SK-N-SH (cell line): ENCODE data around the gene KCNJ2. TPM values are rescaled to one million over a fixed set of nuclear protein-coding genes. Genes with fewer than 3 reads are reported as not detected.

ENCODE experiments used
- CTCF ChIA-PET: fragments of 300-600, 350-600 bp; formaldehyde crosslinking; extraction: SDS; loops from one replicate; lab custom pipeline; 2021; lab: Yijun Ruan, JAX
- POLR2A ChIA-PET: fragments of 350-600 bp; sonication (Branson Sonifier 250); formaldehyde crosslinking; extraction: SDS; loops from one replicate; lab custom pipeline; 2020; ENCODE audit warnings: antibody characterized with exemption, inconsistent platforms; lab: Yijun Ruan, JAX
- DNase-seq: peaks from one replicate; pipeline ENCODE4 v3.0.0; 2012
- H2AFZ ChIP-seq: fragments of 200-600 bp; sonication (generic); 2 replicates; pipeline ENCODE4 v1.8.1; 2016; ENCODE audit warnings: antibody characterized with exemption, mild to moderate bottlenecking, low read depth
- H3F3A ChIP-seq: fragments of 200-600 bp; sonication (generic); replicated peaks from 2 replicates; pipeline ENCODE3; 2016; ENCODE audit warnings: antibody characterized with exemption, mild to moderate bottlenecking; ENCODE audit not compliant: insufficient read depth
- H3K27ac ChIP-seq, 2 experiments: fragments of 200-500 bp in 1 of 2; fragments of 200-600 bp in 1 of 2; sonication (Bioruptor generic) in 1 of 2; sonication (generic), shearing (Covaris generic) in 1 of 2; 2 replicates each; pipeline versions ENCODE4 v1.5.1 to v1.6.1; 2014 to 2016; ENCODE audit warnings: low read depth in 2 of 2, inconsistent platforms in 1 of 2, low read length in 1 of 2, mild to moderate bottlenecking in 1 of 2, mixed read lengths in 1 of 2
- H3K27me3 ChIP-seq: fragments of 200-600 bp; sonication (generic), shearing (Covaris generic); 2 replicates; pipeline ENCODE4 v1.6.1; 2016; ENCODE audit warnings: mixed run types; ENCODE audit not compliant: insufficient read depth
- H3K36me3 ChIP-seq, 2 experiments: fragments of 200-500 bp in 1 of 2; fragments of 200-600 bp in 1 of 2; sonication (Bioruptor generic) in 1 of 2; sonication (generic) in 1 of 2; replicated peaks in 1 of 2; 2 replicates each; pipeline versions ENCODE3 to v1.5.1; 2014 to 2016; ENCODE audit warnings: low read length in 1 of 2, mild to moderate bottlenecking in 1 of 2; ENCODE audit not compliant: insufficient read depth in 2 of 2, control insufficient read depth in 1 of 2
- H3K4me1 ChIP-seq, 2 experiments: fragments of 200-500 bp in 1 of 2; fragments of 200-600 bp in 1 of 2; sonication (Bioruptor generic) in 1 of 2; sonication (generic), shearing (Covaris generic) in 1 of 2; 2 replicates each; pipeline versions ENCODE4 v1.5.1 to v1.6.1; 2014 to 2016; ENCODE audit warnings: low read depth in 1 of 2, low read length in 1 of 2, mixed run types in 1 of 2; ENCODE audit not compliant: insufficient read depth in 2 of 2, control insufficient read depth in 1 of 2
- H3K4me2 ChIP-seq: fragments of 200-600 bp; sonication (generic), shearing (Covaris generic); 2 replicates; pipeline ENCODE4 v1.6.1; 2017; ENCODE audit warnings: mixed run types
- H3K4me3 ChIP-seq, 2 experiments: fragments of 200-500 bp in 1 of 2; fragments of 200-600 bp in 1 of 2; sonication (Bioruptor generic) in 1 of 2; sonication (generic), shearing (Covaris generic) in 1 of 2; 2 replicates each; pipeline versions ENCODE4 v1.5.1 to v1.8.1; 2014 to 2016; ENCODE audit warnings: low read depth in 2 of 2, inconsistent platforms in 1 of 2, low read length in 1 of 2, mild to moderate bottlenecking in 1 of 2, mixed read lengths in 1 of 2, moderate library complexity in 1 of 2
- H3K79me2 ChIP-seq: fragments of 200-600 bp; sonication (generic); 2 replicates; pipeline ENCODE4 v1.8.1; 2017; ENCODE audit warnings: mild to moderate bottlenecking; ENCODE audit not compliant: insufficient read depth
- H3K9ac ChIP-seq: fragments of 200-600 bp; sonication (generic); 2 replicates; pipeline ENCODE4 v1.6.1; 2017; ENCODE audit warnings: mixed run types
- H3K9me2 ChIP-seq: fragments of 200-600 bp; sonication (generic); 2 replicates; pipeline ENCODE4 v1.6.1; 2017; ENCODE audit warnings: mixed run types
- H3K9me3 ChIP-seq: fragments of 200-600 bp; sonication (generic); 2 replicates; pipeline ENCODE4 v1.6.1; 2017; ENCODE audit warnings: mixed run types, mild to moderate bottlenecking, moderate library complexity
- H4K20me1 ChIP-seq: fragments of 200-600 bp; sonication (generic); 2 replicates; pipeline ENCODE4 v1.6.1; 2017; ENCODE audit warnings: mild to moderate bottlenecking, mixed run types; ENCODE audit not compliant: insufficient read depth
- FOXJ3 ChIP-seq: sonication (generic); formaldehyde crosslinking; IDR thresholded peaks from 2 replicates; pipeline ENCODE4 v1.5.1; 2020; ENCODE audit warnings: mild to moderate bottlenecking, missing genetic modification reagents
- FOXM1 ChIP-seq: IDR thresholded peaks from 2 replicates; pipeline ENCODE4 v1.4.0; 2012; ENCODE audit warnings: low read depth, mild to moderate bottlenecking
- GABPA ChIP-seq: IDR thresholded peaks from 2 replicates; pipeline ENCODE4 v1.4.0; 2012; ENCODE audit warnings: low read depth, mild to moderate bottlenecking
- GATA2 ChIP-seq: sonication (generic); formaldehyde crosslinking; IDR thresholded peaks from 2 replicates; pipeline ENCODE4 v1.5.0; 2020; ENCODE audit warnings: mild to moderate bottlenecking, missing genetic modification reagents
- MEF2A ChIP-seq: IDR thresholded peaks from 2 replicates; pipeline ENCODE4 v1.4.0; 2012; ENCODE audit warnings: low read depth, borderline replicate concordance
- MXI1 ChIP-seq: IDR thresholded peaks from 2 replicates; pipeline ENCODE4 v1.6.1; 2012; ENCODE audit warnings: mild to moderate bottlenecking, low read depth, low read length, improper control_type of control experiment
- NRF1 ChIP-seq: IDR thresholded peaks from 2 replicates; pipeline ENCODE4 v1.6.1; 2012; ENCODE audit warnings: low read depth, mild to moderate bottlenecking, low read length
- RAD21 ChIP-seq: IDR thresholded peaks from 2 replicates; pipeline ENCODE4 v1.6.1; 2012; ENCODE audit warnings: mild to moderate bottlenecking, low read length
- RFX5 ChIP-seq: IDR thresholded peaks from 2 replicates; pipeline ENCODE4 v1.6.1; 2012; ENCODE audit warnings: mild to moderate bottlenecking, improper control_type of control experiment, low read length
- RXRA ChIP-seq: IDR thresholded peaks from 2 replicates; pipeline ENCODE4 v1.4.0; 2012; ENCODE audit warnings: low read depth, mild to moderate bottlenecking, borderline replicate concordance
- SMC3 ChIP-seq: IDR thresholded peaks from 2 replicates; pipeline ENCODE4 v1.6.1; 2012; ENCODE audit warnings: low read depth, low read length, improper control_type of control experiment
- TAF1 ChIP-seq: IDR thresholded peaks from 2 replicates; pipeline ENCODE4 v1.6.1; 2012; ENCODE audit warnings: low read depth, mild to moderate bottlenecking, low read length, moderate library complexity, borderline replicate concordance
- TCF12 ChIP-seq: IDR thresholded peaks from 2 replicates; pipeline ENCODE4 v1.4.0; 2012
- TEAD4 ChIP-seq: IDR thresholded peaks from 2 replicates; pipeline ENCODE4 v1.4.0; 2012; ENCODE audit warnings: mild to moderate bottlenecking, borderline replicate concordance; ENCODE audit not compliant: insufficient read depth
- YY1 ChIP-seq: IDR thresholded peaks from 2 replicates; pipeline ENCODE4 v1.4.0; 2012; ENCODE audit warnings: low read depth, mild to moderate bottlenecking
- WGBS: methylation state at CpG from one replicate; pipeline ENCODE4 v1.1.6; 2017; ENCODE audit warnings: low lambda C conversion rate; 5-methylcytosine and 5-hydroxymethylcytosine counted together
- polyA plus RNA-seq, 3 experiments: library from polyadenylated mRNA; depleted of rRNA; stranded (reverse); fragments of >200 nt; gene quantifications; 2 replicates each; pipeline ENCODE4 v1.2.3, GENCODE V29; 2012
- TF ChIP-seq, protein P1 (sequence below): fragments of 150-350 bp; IDR thresholded peaks from 2 replicates; pipeline ENCODE4 v1.6.1; 2016; ENCODE audit warnings: mild to moderate bottlenecking, low read depth, low read length
- TF ChIP-seq, protein P2 (sequence below): fragments of 200-600 bp; sonication (generic); IDR thresholded peaks from 2 replicates; pipeline ENCODE4 v1.6.1; 2017; ENCODE audit warnings: antibody characterized with exemption, mild to moderate bottlenecking, moderate library complexity
- TF ChIP-seq, protein P3 (sequence below): IDR thresholded peaks from 2 replicates; pipeline ENCODE4 v1.6.1; 2012; ENCODE audit warnings: mild to moderate bottlenecking, low read depth, low read length, moderate library complexity
- TF ChIP-seq, protein P4 (sequence below): IDR thresholded peaks from 2 replicates; pipeline ENCODE4 v1.4.0; 2012; ENCODE audit warnings: low read depth

The KCNJ2 gene
- polyA plus RNA-seq, 1 of the 3 experiments (the other 2 are of a cell fraction) = 0.21 TPM

DNA sequence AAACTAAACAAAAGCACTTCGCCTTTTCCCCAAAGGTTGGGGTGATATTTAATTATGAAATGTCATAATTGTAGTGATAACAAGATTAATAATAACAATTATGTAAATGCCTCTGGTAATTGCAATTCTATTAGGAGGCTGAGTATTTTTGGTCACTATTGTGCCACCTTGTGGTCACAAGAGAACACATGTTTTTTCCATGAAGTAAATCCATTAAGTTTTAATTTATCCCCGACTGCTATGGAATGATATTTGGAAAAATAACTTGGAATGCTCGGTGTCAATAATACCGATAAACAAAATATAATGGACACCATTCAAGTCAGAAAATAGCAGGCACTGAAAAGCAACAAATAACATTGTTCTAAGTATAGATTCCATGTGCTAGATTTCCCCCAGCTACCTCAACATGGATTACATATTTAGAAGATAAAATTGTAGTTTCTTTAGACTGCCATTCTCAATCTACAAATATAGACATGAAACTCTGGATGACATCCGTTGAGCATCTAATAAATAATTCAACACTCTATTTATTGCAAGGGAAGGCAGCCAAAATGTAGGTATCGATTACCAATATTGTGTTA is 25.0 kb upstream of the KCNJ2 start:
- Histone ChIP-seq H3F3A (peaks cover 3% of the 10 kb centered on the region), H3K4me1 (peaks cover 0 to 3% of the 10 kb centered on the region in 2 experiments; a peak in 2 of 4 replicates), H3K9ac (no peak overlapping the region), H4K20me1 (no peaks in the 10 kb centered on the region), H3K9me2 (no peaks in the 10 kb centered on the region), H3K9me3 (no peaks in the 10 kb centered on the region), H3K27me3 (no peaks in the 10 kb centered on the region), H3K4me2 (no peak overlapping the region), H2AFZ (no peak overlapping the region), H3K79me2 (no peaks in the 10 kb centered on the region), H3K36me3 (no peaks in the 10 kb centered on the region), H3K27ac (no peak overlapping the region), H3K4me3 (no peak overlapping the region; a peak in 1 of 4 replicates)
- TF ChIP-seq, protein P1, sequence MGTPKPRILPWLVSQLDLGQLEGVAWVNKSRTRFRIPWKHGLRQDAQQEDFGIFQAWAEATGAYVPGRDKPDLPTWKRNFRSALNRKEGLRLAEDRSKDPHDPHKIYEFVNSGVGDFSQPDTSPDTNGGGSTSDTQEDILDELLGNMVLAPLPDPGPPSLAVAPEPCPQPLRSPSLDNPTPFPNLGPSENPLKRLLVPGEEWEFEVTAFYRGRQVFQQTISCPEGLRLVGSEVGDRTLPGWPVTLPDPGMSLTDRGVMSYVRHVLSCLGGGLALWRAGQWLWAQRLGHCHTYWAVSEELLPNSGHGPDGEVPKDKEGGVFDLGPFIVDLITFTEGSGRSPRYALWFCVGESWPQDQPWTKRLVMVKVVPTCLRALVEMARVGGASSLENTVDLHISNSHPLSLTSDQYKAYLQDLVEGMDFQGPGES = no peak
- peak; percentile 84 for TF ChIP-seq SMC3
- no peak for TF ChIP-seq TAF1
- TF ChIP-seq RAD21 = peak; percentile 83
- TF ChIP-seq GABPA = no peak
- TF ChIP-seq NRF1 = no peak
- 0 out of 2 replicates have a peak, but pooled peaks have one; percentile 3 for TF ChIP-seq TCF12
- no peak for TF ChIP-seq YY1
- TF ChIP-seq, protein P2, sequence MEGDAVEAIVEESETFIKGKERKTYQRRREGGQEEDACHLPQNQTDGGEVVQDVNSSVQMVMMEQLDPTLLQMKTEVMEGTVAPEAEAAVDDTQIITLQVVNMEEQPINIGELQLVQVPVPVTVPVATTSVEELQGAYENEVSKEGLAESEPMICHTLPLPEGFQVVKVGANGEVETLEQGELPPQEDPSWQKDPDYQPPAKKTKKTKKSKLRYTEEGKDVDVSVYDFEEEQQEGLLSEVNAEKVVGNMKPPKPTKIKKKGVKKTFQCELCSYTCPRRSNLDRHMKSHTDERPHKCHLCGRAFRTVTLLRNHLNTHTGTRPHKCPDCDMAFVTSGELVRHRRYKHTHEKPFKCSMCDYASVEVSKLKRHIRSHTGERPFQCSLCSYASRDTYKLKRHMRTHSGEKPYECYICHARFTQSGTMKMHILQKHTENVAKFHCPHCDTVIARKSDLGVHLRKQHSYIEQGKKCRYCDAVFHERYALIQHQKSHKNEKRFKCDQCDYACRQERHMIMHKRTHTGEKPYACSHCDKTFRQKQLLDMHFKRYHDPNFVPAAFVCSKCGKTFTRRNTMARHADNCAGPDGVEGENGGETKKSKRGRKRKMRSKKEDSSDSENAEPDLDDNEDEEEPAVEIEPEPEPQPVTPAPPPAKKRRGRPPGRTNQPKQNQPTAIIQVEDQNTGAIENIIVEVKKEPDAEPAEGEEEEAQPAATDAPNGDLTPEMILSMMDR = peak; percentile 95
- CTCF ChIA-PET = interaction anchor here (0.6 to 3.4 kb wide), 41 partner anchors 8 to 1229 kb away, joined by 3 to 43 read pairs (median 4); no protein-coding TSS in a partner anchor
- POLR2A ChIA-PET = no interaction called here
- peak; percentile 47 for DNase-seq
- WGBS = 17% methylated on average over 6 of the region's 6 CpGs

DNA sequence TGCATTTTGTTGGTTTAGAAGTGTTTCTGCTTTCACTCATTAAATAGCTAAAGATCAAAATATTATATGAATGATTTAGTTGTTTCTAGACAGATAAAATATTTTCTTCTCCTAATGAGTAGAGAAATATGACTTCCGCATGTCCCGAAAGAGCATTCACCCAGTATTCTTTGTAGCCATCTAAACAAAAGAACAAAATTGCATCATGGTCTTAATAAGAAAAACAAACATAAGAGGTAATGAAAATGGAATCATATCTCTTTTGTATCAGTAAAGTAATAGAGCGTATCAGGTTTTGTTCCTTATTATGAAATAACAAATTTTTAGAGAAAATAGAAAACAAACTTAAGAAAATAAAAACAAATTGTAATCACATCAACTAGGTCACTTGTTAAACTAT is 16.1 kb upstream of the KCNJ2 start:
- Histone ChIP-seq H3K9me2 (no peaks in the 10 kb centered on the region), H3K4me3 (no peak overlapping the region), H3K36me3 (no peaks in the 10 kb centered on the region), H3F3A (no peaks in the 10 kb centered on the region), H3K27ac (no peak overlapping the region), H3K9me3 (no peaks in the 10 kb centered on the region), H3K79me2 (no peaks in the 10 kb centered on the region), H3K27me3 (no peaks in the 10 kb centered on the region), H4K20me1 (no peaks in the 10 kb centered on the region), H2AFZ (no peak overlapping the region), H3K4me1 (peaks cover 0 to 5% of the 10 kb centered on the region in 2 experiments; a peak in 1 of 4 replicates), H3K4me2 (no peak overlapping the region), H3K9ac (no peak overlapping the region)
- ChIA-PET CTCF (interaction anchor here (1.0 to 2.0 kb wide), 5 partner anchors 9 to 585 kb away, joined by 4 to 16 read pairs (median 9); no protein-coding TSS in a partner anchor), POLR2A (no interaction called here)
- WGBS = 89% methylated on average over 3 of the region's 3 CpGs
- DNase-seq = no peak
- no peak for TF ChIP-seq NRF1
- TF ChIP-seq RAD21 = no peak
- no peak for TF ChIP-seq MEF2A
- TF ChIP-seq, protein P3, sequence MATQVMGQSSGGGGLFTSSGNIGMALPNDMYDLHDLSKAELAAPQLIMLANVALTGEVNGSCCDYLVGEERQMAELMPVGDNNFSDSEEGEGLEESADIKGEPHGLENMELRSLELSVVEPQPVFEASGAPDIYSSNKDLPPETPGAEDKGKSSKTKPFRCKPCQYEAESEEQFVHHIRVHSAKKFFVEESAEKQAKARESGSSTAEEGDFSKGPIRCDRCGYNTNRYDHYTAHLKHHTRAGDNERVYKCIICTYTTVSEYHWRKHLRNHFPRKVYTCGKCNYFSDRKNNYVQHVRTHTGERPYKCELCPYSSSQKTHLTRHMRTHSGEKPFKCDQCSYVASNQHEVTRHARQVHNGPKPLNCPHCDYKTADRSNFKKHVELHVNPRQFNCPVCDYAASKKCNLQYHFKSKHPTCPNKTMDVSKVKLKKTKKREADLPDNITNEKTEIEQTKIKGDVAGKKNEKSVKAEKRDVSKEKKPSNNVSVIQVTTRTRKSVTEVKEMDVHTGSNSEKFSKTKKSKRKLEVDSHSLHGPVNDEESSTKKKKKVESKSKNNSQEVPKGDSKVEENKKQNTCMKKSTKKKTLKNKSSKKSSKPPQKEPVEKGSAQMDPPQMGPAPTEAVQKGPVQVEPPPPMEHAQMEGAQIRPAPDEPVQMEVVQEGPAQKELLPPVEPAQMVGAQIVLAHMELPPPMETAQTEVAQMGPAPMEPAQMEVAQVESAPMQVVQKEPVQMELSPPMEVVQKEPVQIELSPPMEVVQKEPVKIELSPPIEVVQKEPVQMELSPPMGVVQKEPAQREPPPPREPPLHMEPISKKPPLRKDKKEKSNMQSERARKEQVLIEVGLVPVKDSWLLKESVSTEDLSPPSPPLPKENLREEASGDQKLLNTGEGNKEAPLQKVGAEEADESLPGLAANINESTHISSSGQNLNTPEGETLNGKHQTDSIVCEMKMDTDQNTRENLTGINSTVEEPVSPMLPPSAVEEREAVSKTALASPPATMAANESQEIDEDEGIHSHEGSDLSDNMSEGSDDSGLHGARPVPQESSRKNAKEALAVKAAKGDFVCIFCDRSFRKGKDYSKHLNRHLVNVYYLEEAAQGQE = no peak
- TF ChIP-seq MXI1 = no peak
- TF ChIP-seq FOXJ3 (CRISPR knock-in tag) = no peak
- TF ChIP-seq GATA2 (CRISPR knock-in tag) = no peak
- no peak for TF ChIP-seq FOXM1
- TF ChIP-seq TEAD4 = no peak
- TF ChIP-seq RFX5 = no peak
- no peak for TF ChIP-seq SMC3
- TF ChIP-seq RXRA = no peak
- TF ChIP-seq, protein P1 = no peak
- TF ChIP-seq, protein P4, sequence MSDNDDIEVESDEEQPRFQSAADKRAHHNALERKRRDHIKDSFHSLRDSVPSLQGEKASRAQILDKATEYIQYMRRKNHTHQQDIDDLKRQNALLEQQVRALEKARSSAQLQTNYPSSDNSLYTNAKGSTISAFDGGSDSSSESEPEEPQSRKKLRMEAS = no peak
